SK-MEL-5 (cell line): Measurements from ENCODE around the gene CCDC78. TPM values are rescaled to one million over a fixed set of nuclear protein-coding genes. Genes with fewer than 3 reads are reported as not detected.
A peak's percentile ranks its signal among the peaks of the same experiment; 100 is the strongest.
"Not testable (repeated sequence)": the region's sequence is repeated elsewhere in the genome, so short reads cannot be mapped to it uniquely, and the experiment has no call there.

Experiments
- DNase-seq: peaks from one replicate; pipeline ENCODE4 v3.0.0-alpha.2; 2016; ENCODE audit warnings: low read depth, low spot score
- in situ Hi-C: cut with HindIII; loops from 2 replicates; pipeline ENCODE4 v1.10.0; 2016; ENCODE audit warnings: low sequenced_read_pairs, high pct_unique_total_duplicates, low pct_unique_long_range_greater_than_20kb
- total RNA-seq: library from RNA; depleted of rRNA; stranded (reverse); fragments of >200 nt; shearing (Covaris generic); gene quantifications from 2 replicates; pipeline ENCODE4 v1.2.3, GENCODE V29; 2014

CCDC78 gene
- total RNA-seq, 1 experiment from 2014 or later, result 18.1 TPM

DNA sequence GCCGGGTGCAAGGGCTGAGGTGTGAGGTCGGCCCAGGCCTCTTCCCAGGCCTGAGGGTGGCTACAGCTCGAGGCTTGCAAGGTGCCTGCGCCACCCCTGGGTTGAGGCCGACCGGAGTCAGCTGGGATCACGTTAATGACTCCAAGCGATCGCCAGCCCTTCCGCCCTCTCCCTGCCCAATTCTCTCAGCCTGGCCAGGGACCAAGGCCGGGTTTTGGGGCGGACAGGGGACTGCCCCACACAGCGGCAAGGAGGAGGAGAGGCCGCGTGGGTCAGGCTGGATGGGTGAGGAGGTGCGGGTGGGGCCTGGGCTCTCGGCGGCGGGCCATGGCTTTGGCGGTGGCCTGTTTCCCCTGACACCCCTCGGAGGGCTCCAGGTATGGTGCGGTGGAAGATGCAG lies 32.9 kb downstream of the CCDC78 start:
- in situ Hi-C loops, result no loop called here
- DNase-seq, result no peak

DNA sequence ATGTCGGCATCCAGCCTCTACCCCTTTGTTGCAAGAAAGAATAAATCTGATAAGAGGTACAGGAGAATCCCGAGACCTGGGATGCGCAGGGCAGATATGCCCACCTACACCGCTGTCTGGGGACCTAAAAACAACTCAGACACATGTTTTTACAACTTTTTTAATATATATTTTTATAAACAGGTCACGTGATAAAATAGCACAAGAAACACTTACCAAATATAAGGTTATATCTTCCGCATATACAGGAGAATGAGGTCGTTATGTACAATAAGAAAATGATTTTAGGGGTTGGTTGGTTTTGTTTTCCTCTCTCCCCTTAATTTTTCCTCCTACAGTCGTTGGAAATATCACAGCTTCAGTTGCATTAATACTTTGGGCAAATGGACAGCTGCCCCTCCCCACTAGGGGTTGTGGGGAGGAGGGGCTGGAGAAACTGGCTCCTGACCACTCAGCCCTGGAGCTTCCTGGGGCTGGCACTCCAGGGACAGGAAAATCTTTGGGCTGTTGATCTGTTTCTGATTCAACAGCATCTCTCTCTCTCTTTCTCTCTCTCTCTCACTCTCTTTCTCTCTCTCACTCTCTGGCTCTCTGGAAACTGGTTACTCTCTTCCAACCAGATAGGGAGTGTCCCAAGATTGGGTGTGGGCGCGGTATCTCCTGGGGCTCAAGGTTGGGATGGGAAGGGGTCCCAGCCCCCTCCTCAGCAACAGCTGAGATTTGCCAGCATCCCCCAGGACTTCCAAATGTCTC lies 33.7 kb downstream of the CCDC78 start:
- in situ Hi-C loops, result no loop called here
- DNase-seq, result no peak

GRCh38 chr16:691242-691641 lies 35.0 kb downstream of the CCDC78 start:
- in situ Hi-C loops, DNase-seq: not testable (repeated sequence)

- in situ Hi-C loops, result no loop called here
- no peak for DNase-seq
Measured at GRCh38 chr16:689175-689897, 36.9 kb downstream of the CCDC78 start.

DNA sequence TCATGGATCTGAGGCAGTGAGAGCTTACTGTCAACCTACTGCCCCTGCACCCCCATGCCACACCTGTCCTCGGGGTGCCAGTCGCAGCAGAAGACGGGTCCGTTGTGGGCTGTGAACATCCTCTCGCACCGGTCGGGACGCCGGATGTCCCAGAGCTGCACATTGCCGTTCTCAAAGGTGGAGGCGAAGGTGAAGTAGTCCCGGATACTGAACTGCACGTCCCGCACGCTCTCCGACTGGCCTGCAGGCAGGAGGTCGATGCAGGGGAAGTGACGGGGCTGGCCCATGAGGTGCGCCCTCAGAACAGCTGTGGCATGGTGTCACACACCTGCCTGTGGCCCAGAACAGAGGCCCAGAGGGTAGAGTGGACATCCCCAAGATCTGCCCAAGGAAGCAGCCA lies 38.7 kb downstream of the CCDC78 start:
- in situ Hi-C loops, result no loop called here
- no peak for DNase-seq

DNA sequence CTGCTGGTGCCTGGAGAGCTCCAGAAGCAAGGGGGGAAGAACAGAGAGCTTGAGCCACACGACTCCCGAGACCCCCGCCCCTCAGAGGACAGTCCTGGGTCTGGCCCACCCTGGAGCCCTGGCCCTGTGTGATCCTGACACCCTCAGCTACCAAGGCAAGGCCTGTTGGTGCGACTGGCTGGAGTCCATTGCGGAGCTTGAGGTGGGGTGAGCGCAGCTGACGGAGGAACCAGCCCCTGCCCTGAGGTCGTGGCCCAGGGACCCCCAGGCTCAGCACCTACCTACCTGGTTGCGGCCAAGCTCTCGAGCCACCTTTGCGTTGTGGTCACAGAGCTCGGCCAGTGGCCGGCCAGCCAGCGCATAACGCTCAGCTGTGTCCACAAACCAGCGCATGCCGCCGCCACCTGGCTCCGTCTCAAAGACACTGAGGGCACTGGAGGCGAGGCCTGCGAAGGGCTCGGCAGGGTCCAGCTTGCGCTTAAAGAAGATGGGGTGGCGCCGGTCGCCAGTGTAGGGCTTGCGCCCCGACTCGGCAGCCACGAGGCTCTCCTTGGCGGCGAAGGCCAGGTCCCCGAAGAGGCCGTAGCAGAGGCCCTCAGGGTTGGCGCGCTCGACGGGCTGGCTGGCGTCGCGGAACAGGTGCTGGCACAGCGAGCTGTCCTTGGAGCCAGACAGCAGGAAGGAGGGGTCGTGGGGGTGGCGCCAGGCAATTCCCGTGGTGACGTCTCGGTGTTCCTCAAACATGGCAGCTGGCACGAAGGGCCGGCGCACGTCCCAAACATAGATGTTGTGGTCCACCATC lies 39.6 kb downstream of the CCDC78 start:
- DNase-seq, result no peak

DNA sequence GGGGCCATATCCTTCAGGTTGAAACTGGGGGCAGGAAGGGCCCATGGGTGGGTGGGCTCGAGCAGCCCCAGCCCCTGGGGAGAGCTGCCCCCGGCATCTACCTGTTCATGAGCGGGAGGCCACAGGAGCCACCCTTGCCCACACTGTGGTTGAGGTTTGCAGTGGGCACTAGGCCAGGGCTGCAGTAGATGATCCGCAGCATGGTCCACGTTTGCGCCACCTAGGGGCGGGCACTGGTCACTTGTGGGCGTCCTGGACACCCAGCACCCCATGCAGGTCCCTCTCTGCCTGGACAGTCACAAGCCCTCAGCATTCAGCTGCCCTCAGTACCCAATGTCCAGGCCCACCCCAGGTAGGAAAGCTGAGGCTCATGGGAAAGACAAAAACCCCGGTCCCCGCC lies 40.3 kb downstream of the CCDC78 start:
- in situ Hi-C loops, result no loop called here
- peak; percentile 61 for DNase-seq

More for the DNA sequence above, 39.6 kb downstream of the CCDC78 start:
- in situ Hi-C loops, result no loop called here

DNA sequence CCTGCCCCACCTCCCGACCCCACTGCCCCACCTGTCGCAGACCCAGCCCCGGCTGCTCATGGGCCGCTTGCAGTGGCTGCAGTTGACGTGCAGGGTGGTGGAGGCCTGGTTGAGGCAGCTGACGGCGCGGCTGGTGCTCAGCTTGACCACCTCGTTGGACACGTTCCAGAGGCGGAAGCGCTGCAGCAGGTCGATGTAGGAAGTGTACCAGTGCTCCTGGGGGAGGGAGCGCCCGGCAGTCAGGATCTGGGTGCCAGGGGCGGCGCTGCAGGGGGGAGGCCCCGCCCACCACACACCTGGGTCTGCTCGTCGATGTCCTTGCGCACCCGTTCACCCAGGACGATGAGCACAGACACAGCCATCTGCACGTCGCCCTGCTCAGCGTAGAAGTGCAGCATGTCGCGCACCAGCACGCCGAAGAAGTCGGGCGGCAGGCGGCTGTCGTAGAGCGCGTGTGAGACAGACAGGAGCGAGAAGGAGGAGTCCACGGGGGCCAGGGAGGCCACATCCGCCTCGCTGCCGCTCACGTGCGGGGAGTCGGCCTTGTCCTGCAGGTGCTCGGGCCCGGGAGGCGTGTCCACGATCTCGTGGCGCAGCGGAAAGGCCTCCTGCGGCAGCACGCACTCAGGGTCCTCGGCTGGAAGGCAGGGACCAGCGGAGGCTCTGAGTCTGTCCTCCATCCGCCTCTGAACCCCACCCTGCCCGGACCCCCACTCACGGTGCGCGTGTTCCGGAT lies 41.1 kb downstream of the CCDC78 start:
- in situ Hi-C loops, result no loop called here
- no peak for DNase-seq

DNA sequence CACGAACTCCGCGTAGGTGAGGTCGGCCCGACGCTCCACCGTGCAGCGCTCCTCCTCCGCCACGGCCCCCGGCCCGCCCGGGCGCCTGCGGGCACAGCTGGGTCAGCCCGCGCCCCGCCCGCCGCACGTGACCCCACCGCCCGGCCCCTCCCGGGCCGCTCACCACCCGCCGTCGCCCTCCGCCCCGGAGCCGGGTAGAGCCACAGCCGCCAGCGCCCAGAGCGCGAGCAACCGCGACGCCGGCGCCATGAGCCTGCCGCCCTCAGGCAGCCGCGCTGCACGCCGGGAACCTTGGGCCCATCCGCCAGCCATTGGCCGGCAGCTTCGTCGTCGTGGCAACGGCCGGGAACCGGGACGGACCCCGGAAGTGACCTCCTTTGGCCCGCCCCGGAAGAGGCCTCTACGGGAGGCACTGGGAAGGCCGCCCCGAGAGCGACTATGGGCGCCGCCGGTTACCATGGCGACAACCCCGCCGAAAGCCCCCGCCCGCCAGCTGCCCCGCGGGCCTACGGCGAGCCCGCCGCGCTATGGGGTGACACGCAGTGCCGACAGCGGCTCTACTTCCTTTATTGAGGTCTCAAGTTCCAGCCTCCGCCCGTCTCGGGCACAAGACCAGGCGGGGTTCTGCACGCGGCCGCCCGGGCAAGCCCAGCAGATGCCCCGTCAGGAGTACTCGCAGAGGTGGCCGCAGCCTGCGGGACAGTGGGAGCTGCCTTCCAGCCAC lies 42.0 kb downstream of the CCDC78 start, which contains the start of gene JMJD8:
TSS of gene JMJD8 (minus strand) at position 264 of the 724 bp plus-strand sequence. CDS start at position 249, 15 bp downstream.
- DNase-seq, result peak; percentile 93
- in situ Hi-C loops, result no loop called here

DNA sequence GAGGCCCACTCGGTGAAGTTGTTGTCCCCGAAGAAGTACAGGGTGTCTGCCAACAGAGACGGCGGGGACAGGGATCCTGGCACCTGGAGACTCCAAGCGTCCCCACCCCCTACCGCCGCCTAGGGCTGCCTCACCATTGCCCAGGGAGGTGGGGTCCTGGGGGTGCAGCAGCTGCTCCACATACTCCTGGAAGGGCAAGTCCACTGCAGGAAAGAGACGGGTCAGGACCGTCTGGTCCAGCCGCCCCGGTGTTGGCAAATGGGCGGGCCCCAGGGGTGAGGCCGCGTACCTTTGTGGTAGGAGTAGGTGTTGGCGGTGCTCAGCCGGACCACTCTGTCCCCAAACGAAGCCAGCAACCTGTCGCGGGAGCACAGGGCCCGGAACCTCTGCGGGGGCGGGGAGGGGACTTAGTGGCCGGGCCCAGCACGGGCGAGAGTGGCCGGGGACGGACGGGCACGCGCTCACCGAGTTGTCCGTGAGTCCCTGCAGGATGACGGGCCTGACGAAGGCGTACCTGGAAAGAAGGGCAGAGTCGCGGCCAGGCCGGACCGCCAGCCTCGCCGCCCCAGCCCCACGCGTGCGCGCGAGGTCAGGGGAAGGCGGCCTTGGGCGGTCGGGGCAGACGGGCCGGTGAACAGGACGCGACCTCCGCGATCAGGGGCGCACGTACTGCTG lies 42.7 kb downstream of the CCDC78 start:
- DNase-seq, result no peak
- in situ Hi-C loops, result no loop called here

- no peak for DNase-seq
- in situ Hi-C loops, result no loop called here
Measured at GRCh38 chr16:682493-683395, 43.5 kb downstream of the CCDC78 start.

- in situ Hi-C loops, result no loop called here
- no peak for DNase-seq
Measured at GRCh38 chr16:681746-682427, 44.4 kb downstream of the CCDC78 start.

- DNase-seq, result no peak
- in situ Hi-C loops, result no loop called here
Measured at GRCh38 chr16:680967-681745, 45.1 kb downstream of the CCDC78 start.

- in situ Hi-C loops, result no loop called here
- DNase-seq, result no peak
Measured at GRCh38 chr16:680625-680945, 45.7 kb downstream of the CCDC78 start.
